Stimulated activated CD8-positive, alpha-beta memory T cell treated with anti-CD3 and anti-CD28 coated beads, Interleukin-2, amount 100 ng/mL, for 48 hours (primary cell): ENCODE results near the gene CAMTA2.

Experiments
- DNase-seq, 2 donors: peaks; one replicate each; pipeline ENCODE4 v3.0.0-alpha.2; 2020; ENCODE audit warnings: low read depth in 2 of 2

Gene CAMTA2

DNA sequence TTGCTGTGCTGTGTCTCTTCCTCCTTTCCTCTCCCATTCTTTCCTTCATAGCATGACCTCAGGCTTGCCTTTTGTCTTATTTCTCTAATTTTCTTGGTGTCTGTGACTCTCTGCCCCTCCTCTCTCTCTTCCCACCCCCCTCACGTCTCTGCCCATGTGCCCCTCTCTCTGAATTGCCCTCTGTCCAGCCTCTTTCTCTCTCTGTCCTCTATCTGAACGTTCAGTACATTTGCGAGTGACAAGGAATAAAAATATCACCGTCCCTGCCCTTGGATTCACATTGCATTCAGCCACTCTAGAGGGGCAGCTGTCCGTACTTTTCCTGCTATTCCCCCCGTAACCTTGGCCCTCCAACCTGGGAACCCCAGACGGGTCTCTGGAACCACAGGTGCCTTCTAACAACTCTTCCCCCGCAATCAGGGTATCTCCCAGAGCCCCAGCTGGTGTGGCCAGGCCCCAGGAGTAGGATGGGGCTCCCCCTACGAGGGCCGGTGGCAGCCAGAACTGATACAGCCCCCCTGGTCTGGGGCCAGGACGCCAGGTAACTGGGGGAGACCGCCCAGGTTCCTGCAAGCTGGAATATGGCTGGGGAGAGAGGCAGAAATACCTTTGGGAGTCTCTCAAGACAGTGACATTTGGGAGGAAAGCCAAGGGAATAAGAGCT is 12.1 kb upstream of the CAMTA2 start:
- no peak for DNase-seq

DNA sequence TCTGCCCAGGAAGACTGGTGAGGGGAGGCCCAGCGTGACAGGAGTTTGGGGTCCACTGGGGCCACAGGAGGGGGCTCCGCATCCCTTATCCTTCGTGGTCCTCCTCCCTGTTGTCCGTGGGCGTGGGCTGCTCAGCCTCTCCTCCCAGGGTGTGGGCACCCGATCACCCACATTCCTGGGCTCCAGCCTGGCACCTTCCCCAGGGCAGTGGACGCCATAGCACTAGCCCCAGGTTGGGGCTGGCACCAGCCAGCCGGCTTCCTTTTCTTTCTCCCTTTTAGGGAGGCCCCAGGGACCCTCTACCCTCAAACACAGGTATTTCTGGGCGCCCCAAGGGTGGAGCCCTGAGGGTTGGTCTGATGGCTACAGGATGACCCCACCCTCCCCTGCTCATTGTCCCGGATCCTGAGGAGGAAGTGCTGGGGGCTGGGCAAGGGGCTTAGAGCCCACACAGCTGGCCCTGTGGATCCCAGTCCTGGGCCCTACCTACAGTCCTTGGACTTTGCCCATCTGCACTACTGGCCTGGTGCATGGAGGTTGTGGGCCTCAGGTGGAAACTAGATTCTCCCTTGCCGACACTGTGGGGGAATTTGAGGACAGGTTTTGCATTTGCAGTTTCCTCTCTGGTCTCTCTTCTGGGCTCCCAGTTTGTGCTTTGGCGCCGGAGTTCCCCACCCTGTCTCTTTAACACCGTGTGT is 11.4 kb upstream of the CAMTA2 start:
- no peak for DNase-seq

DNA sequence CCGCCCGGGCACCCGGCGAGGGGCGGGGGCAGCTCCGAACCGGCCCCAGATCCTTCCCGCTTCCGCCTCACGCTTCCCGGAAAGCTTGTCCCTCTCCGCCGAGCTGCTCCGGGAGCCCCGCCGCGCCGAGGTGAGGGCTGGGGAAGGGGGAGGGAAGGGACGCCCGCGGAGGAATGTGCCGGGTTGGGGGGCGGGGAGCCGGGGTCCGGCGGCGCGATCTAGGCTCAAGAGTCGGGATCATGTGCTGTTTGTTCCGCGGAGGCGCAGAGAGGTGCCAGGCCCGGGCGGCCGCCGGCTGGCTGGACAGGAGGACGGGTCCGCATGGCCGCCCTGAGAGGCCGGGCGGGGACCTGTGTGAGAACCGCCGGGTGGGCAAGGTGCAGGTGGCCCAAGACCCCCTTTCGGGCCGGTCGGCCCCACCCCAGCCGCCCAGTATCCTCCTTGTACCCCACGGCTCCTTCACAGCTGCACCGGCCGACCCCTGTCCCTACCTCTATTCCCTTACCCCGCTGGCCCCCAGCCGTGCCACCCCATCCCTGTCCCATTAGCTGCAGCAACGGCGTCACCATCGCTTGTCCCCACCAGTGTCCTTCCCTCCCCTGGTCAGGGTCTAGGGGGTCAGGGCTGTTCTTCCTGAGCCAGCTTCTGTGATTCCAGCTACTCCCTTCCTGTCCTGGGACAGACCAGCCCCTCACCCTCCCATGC is 10.7 kb upstream of the CAMTA2 start:
- peak in 1 of 2 donors; percentile 19 for DNase-seq

DNA sequence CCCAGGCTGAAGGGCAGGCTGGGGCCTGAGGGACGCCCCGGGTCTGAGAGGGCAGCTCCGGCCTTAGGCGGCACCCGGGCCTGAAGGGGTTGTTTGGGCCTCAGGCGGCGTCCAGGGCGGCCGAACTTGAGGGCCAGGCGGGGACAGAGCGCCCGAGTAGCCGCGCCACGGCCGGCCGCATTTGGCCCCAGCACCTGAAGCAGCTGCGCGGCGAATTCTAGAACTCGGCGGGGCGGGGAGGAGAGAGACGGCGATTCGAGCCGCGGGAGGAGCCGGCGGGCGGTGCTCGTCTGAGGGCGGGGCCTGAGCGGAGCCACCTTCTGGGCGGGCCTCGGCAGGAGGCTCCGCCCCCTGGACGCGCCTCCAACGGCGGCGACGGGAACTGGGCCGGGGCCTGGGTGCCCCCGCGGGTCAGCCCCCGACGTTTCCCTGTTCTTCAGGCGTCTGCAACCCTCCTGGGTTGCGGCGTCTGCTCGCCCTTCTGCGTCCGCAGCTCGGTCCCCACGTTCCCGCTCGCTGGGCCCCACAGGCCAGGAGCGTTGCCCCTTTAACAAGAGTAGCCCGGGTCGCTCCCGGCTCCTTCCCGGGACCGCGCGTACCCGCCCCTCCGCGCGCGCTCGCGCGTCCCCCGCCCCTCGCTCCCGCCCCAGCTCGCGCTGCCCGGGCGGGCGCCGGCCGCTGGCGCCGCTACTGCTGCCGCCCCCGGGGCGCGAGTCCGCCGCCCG is 10.0 kb upstream of the CAMTA2 start, which contains the start of the genes INCA1 and KIF1C:
INCA1 (minus strand) TSS at position 221 of the 725 bp plus-strand sequence. CDS start 3,085 bp downstream, outside the sequence.
KIF1C (plus strand) TSS at position 649 of the 725 bp plus-strand sequence. CDS start 2,297 bp downstream, outside the sequence.
- peak; percentile 85 to 86 for DNase-seq

GRCh38 chr17:4994081-4994595 is 6.7 kb upstream of the CAMTA2 start:
- DNase-seq: no peak

- no peak for DNase-seq
Measured at GRCh38 chr17:4987767-4988567, 492 bp upstream of the CAMTA2 start.

DNA sequence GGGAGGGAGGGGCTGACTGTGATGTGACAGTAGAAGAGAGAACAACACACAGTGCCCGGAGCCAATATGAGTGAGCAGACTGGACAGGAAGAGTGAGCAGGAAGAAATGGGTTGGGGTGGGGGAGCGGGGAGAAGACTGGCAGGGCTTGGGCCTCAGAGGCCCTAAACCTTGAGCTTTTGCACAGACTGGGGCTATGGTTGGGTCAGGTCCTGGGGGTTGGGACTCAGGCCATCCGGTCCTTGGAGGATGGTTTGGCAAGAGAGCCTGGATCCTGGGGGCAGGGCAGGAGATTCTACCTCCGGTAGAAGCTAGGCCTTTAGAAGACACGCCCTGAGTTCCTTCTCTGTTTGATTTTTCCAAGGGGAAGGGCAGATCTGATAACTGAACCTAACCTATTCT is 1.1 kb downstream of the CAMTA2 start:
- DNase-seq: no peak

DNA sequence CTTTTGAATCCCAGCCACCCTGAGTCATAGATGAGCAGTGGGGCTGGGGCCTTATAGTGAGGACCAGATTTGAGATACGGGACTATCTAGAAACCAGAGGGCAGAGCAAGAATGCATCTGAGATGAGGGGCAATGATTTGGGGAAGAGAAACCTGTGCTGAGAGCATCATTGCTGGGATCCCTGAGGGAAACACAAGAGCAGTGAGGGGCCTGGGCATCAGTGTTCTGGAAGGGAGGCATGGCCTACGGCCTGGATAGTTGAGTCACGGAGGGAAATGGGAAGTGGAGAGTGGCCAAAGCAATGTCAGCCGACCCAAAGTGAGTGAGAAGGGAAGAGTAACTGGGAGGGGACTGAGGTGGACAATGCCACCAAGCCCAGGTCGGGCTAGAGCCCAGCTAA is 5.2 kb downstream of the CAMTA2 start:
- DNase-seq: no peak

- no peak for DNase-seq
Measured at GRCh38 chr17:4980644-4981216, 6.7 kb downstream of the CAMTA2 start.

DNA sequence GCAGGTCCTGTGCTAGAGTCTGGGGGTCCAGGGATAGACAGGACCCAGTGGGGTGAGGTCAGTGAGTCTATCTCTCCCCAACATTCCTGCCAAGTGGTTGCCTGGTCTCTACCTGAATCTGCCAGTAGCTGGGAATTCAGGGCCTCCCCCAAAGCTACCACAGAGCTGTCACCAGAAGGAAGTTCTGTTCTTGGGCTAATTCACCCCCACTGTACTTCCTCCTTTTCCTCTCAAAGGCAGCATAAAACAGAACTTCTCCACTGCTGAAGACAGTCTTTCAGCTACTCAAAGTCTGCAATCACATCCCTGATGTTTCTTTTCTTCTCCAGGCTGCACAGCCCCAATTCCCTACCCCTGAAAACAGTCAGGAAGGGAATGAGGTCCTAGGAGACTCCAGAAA is 8.7 kb downstream of the CAMTA2 start:
- no peak for DNase-seq

- DNase-seq: no peak
Measured at GRCh38 chr17:4974115-4974670, 13.3 kb downstream of the CAMTA2 start.

- DNase-seq: no peak
Measured at GRCh38 chr17:4973256-4974114, 14.0 kb downstream of the CAMTA2 start.

GRCh38 chr17:4972752-4973151 is 14.7 kb downstream of the CAMTA2 start:
- no peak for DNase-seq

- no peak for DNase-seq
Measured at GRCh38 chr17:4972322-4972721, 15.2 kb downstream of the CAMTA2 start.

DNA sequence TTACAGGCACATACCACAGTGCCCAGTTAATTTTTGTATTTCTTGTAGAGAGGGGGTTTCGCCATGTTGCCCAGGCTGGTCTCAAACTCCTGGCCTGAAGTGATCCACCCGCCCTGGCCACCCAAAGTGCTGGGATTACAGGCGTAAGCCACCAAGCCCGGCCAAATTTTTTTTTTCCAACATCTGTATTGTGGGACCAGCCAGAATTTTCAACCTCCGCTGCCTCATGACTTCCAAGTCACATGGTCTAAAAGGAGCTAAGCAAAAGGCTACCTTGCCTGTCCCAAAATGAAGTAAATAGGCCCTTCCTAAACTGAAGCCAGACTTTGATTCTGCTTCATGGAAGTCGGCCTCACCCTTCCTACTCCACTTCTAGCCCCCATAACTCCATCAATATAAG is 15.6 kb downstream of the CAMTA2 start:
- no peak for DNase-seq

DNA sequence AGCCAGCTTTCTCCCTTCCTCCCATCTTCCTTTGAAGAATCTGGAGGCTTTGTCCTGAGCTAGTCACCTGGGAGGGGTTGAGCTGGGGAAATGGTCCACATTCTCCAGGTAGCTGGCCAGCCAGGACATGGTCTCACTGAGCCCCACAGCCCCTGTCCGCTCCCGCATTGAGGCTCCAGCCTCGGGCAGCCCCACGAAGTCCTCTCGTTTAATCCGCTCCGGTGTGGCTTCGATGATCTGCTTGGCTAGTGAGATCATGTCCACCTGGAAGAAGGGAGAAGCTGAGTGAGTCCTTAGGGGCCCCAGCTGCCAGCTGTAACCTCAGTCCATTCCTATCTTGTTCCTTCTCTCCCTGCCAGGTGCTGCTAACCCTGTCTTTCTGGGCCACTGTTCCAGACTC is 17.2 kb downstream of the CAMTA2 start:
- no peak for DNase-seq

GRCh38 chr17:4969551-4970173 is 17.8 kb downstream of the CAMTA2 start:
- peak; percentile 23 to 30 for DNase-seq

DNA sequence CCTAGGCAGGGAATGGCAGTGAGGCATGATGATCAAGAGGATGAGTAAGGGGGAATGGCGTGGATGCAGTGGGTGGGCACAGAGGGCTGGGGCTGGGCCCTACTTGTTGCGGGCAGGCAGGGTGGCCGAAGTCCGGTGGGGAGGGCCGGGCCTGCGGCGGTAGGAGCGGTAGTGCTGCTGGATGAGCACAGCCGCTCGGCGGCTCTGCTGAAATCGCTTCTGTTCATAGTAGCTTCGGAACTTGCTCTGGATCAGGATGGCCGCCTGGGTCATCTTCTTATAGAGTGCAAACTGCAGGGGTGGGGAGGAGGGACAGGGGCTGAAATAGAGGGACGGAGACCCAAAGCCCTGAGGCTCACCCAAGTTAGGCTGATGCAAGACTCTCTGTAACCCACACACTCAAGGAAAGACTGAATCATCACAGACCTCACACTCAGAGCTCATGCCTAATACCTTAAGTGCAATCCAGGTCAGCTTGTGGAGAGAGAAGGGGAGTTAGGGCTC is 18.4 kb downstream of the CAMTA2 start:
- peak in 1 of 2 donors; percentile 23 for DNase-seq
